ENCODE measurements around the gene MVB12B. TPM values are rescaled to one million over a fixed set of nuclear protein-coding genes. Genes with fewer than 3 reads are reported as not detected.

MVB12B gene
- total RNA-seq, 4 donors from 2014 or later = 7.9 to 28.9 (median 14.4) TPM

- H3K36me3 ChIP-seq = no peaks in the 10 kb centered on the region
- no peaks in the 10 kb centered on the region for H3K27me3 ChIP-seq
- TF ChIP-seq POLR2A (IDR thresholded peaks at IDR 0.05) (no peak), CTCF (IDR thresholded peaks at IDR 0.05) (no peak)
- peak overlapping the region in 2 of 4 donors; percentile 14 to 24 for H3K4me3 ChIP-seq
- H3K27ac ChIP-seq = peak overlapping the region in 2 of 4 donors; percentile 32 to 78
- peak in 1 of 3 donors; percentile 31 for DNase-seq
- H3K9me3 ChIP-seq = no peaks in the 10 kb centered on the region
- H3K4me1 ChIP-seq = peaks cover 0 to 6% (median 0%) of the 10 kb centered on the region in 4 donors
These were observed 206.6 kb downstream of the MVB12B start for GRCh38 chr9:126532951-126533925.

DNA sequence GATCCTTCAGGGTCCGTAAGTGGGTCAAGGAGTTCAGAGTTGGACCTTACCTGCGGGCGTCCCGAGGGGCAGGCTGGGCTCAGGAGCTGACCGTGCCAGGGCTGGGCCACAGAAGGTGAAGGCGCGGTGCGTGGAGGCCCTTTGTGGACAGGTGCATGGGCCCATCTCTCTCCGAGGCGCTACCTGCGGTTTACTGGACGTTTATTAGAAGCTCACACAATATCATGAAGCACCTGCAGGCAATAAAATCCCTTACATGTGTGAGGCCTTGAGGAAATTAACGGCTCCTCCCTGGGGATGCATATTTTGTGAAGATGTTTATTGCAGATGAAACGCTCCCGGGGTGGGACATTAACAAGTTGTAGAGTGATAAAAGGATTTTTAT is 207.3 kb downstream of the MVB12B start:
- H3K4me1 ChIP-seq = peaks cover 0 to 6% (median 0%) of the 10 kb centered on the region in 4 donors

DNA sequence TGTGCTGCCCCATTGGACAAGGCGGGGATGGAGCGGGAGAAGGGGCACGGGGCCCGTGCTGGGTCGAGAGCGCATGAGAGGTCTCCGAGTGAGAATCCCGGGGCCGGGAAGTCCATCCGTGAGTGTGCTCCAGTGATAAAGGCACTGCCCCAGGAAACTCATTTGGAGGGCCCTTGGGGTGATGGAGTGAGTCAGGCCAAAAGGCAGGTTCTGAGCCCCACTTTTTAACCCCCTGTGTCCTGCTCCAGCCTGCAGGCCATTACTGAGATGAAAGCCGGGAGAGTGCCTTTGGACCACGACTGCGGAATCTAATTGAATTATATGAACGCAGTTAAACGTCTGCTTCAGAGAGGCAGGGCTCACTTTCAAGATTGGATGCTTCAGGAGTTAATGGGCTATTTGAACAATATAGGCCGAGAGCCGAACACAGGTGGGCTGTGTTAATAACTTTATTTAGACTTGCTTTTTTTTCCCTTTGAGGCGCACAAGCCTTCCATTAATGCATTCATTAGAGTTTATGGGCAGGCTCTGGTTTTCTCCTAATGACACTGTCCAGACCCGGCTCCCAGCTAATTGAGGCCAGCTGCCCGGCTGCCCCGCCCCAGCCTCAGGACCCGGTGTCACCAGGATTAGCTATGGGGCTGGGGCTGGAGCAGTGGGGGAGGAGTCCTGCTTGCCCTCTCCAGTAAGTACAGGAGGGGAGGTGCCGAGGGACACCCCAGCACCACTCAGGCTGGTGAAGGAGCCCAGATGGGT is 208.0 kb downstream of the MVB12B start:
- Histone ChIP-seq H3K36me3 (no peaks in the 10 kb centered on the region), H3K4me1 (peaks cover 0 to 6% (median 0%) of the 10 kb centered on the region in 4 donors), H3K4me3 (no peak overlapping the region), H3K27ac (no peak overlapping the region), H3K9me3 (no peaks in the 10 kb centered on the region), H3K27me3 (no peaks in the 10 kb centered on the region)
- TF ChIP-seq POLR2A (IDR thresholded peaks at IDR 0.05) = no peak
- no peak for TF ChIP-seq CTCF (IDR thresholded peaks at IDR 0.05)
- DNase-seq = no peak

More for the DNA sequence above, 207.3 kb downstream of the MVB12B start:
- H3K36me3 ChIP-seq = no peaks in the 10 kb centered on the region
- H3K9me3 ChIP-seq = no peaks in the 10 kb centered on the region
- TF ChIP-seq CTCF (IDR thresholded peaks at IDR 0.05) (no peak), POLR2A (IDR thresholded peaks at IDR 0.05) (no peak)
- H3K27me3 ChIP-seq = no peaks in the 10 kb centered on the region
- no peak for DNase-seq
- H3K4me3 ChIP-seq = peak overlapping the region in 2 of 4 donors; percentile 14 to 24
- H3K27ac ChIP-seq = peak overlapping the region in 2 of 4 donors; percentile 32 to 78

GRCh38 chr9:126536131-126536530 is 209.5 kb downstream of the MVB12B start:
- Histone ChIP-seq H3K27ac (no peak overlapping the region), H3K36me3 (no peaks in the 10 kb centered on the region), H3K4me3 (no peak overlapping the region), H3K9me3 (no peaks in the 10 kb centered on the region), H3K27me3 (no peaks in the 10 kb centered on the region), H3K4me1 (peaks cover 0 to 6% (median 0%) of the 10 kb centered on the region in 4 donors)
- TF ChIP-seq POLR2A (IDR thresholded peaks at IDR 0.05) (no peak), CTCF (IDR thresholded peaks at IDR 0.05) (no peak)
- no peak for DNase-seq

DNA sequence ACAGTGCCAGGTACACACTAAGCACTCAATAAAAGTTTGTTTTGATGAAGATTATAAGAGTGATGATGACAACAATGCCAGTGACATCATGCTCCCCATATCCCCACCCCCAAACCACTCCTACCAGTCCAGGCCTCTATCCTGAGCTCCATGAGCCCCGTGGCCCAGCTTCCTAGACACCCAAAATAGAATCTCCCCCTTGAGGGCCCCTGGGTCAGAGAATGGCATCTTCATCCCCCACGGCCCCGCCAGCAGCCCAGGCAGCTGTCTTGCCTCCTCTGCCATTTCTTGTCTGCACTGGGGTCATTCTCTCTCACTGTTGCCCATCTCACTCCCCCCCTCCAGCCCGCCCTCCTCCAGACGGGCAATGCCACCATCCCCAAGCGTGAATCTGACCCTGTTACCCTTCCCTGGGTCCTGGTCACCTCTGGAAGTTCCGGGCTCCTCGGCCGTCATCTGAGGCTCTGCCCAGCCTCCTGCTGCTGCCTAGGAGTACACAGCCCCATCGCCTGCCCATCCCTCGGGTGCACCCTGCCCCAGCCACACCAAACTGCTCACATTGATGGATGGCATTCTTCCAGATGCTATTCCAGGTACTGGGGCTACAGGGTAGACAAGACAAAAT is 210.3 kb downstream of the MVB12B start:
- Histone ChIP-seq H3K4me3 (no peak overlapping the region), H3K4me1 (peaks cover 0 to 6% (median 0%) of the 10 kb centered on the region in 4 donors), H3K27me3 (no peaks in the 10 kb centered on the region), H3K36me3 (no peaks in the 10 kb centered on the region), H3K9me3 (no peaks in the 10 kb centered on the region), H3K27ac (no peak overlapping the region)
- TF ChIP-seq POLR2A (IDR thresholded peaks at IDR 0.05) (no peak), CTCF (IDR thresholded peaks at IDR 0.05) (no peak)
- DNase-seq = no peak

All from Peyer's patch (tissue), 4 donors.